HepG2 (cell line): ENCODE measurements around the gene FGF14. TPM values are rescaled to one million over a fixed set of nuclear protein-coding genes. Genes with fewer than 3 reads are reported as not detected.

Experiments
- ATAC-seq: fragments of 200-7000 bp; cut with Tn5 transposase; 3 replicates; pipeline ENCODE4 v1.9.1; 2020; ENCODE audit warnings: mild to moderate bottlenecking, moderate library complexity
- BruUV-seq: library from RNA; stranded (reverse); fragments of 400-500 nt; replicated peaks from 2 replicates; lab custom pipeline; 2021; lab: Mats Ljungman, UMichigan
- CTCF ChIA-PET: fragments of 300-600 bp; formaldehyde crosslinking; extraction: SDS; loops from one replicate; lab custom pipeline; 2021; ENCODE audit warnings: low total read pairs, inconsistent platforms, low intra/inter-chr PET ratio; lab: Yijun Ruan, JAX
- POLR2A ChIA-PET: fragments of 350-600 bp; sonication (Branson Sonifier 250); formaldehyde crosslinking; loops from one replicate; lab custom pipeline; 2020; ENCODE audit warnings: antibody characterized with exemption, inconsistent platforms; lab: Yijun Ruan, JAX
- DNase-seq: peaks from one replicate; pipeline ENCODE4 v3.0.0-alpha.2; 2015; ENCODE audit warnings: low spot score
- FAIRE-seq: peaks from 3 replicates; lab custom pipeline; 2011; peaks lifted over from hg19 to GRCh38; lab: Jason Lieb, UNC
- H2AFZ ChIP-seq: one replicate; pipeline ENCODE4 v1.6.1; 2011; ENCODE audit warnings: low read length, inconsistent platforms
- H3K27ac ChIP-seq: fragments of 300-600 bp; 3 replicates; pipeline ENCODE4 v1.8.0; 2011; ENCODE audit warnings: mixed run types, mild to moderate bottlenecking, mixed read lengths, low read length, inconsistent platforms; ENCODE audit not compliant: insufficient read depth; ENCODE audit errors: extremely low read length
- H3K27me3 ChIP-seq, 2 experiments: fragments of 200-600 bp in 1 of 2; 2 replicates in 1 of 2; 3 replicates in 1 of 2; pipeline versions ENCODE4 v1.6.0 to v1.8.0; 2011; ENCODE audit warnings: low read length in 2 of 2, mild to moderate bottlenecking in 2 of 2, moderate library complexity in 2 of 2, inconsistent platforms in 1 of 2; ENCODE audit not compliant: insufficient read depth in 2 of 2, control insufficient read depth in 1 of 2
- H3K36me3 ChIP-seq, 2 experiments: fragments of 200-600 bp in 1 of 2; replicated peaks in 1 of 2; 2 replicates in 1 of 2; 3 replicates in 1 of 2; pipeline versions ENCODE4 v1.5.1 to v1.8.0; 2011; ENCODE audit warnings: low read length in 2 of 2, inconsistent platforms in 1 of 2; ENCODE audit not compliant: insufficient read depth in 2 of 2, control insufficient read depth in 1 of 2
- H3K4me1 ChIP-seq: 2 replicates; pipeline ENCODE4 v1.5.1; 2012; ENCODE audit warnings: low read length, inconsistent platforms; ENCODE audit not compliant: insufficient read depth
- H3K4me2 ChIP-seq: 2 replicates; pipeline ENCODE4 v1.6.0; 2011; ENCODE audit warnings: low read depth, low read length, inconsistent platforms
- H3K4me3 ChIP-seq, 3 experiments: fragments of 200-600 bp in 1 of 3; sonication (generic), shearing (Covaris generic) in 1 of 3; replicated peaks in 1 of 3; 2 replicates each; pipeline ENCODE4 v1.5.1; 2011 to 2016; ENCODE audit warnings: low read length in 3 of 3, inconsistent platforms in 2 of 3, low read depth in 2 of 3, mild to moderate bottlenecking in 2 of 3, control low read depth in 1 of 3, mixed read lengths in 1 of 3; ENCODE audit not compliant: insufficient read depth in 1 of 3
- H3K79me2 ChIP-seq: one replicate; pipeline ENCODE4 v1.6.1; 2011; ENCODE audit warnings: low read length, inconsistent platforms; ENCODE audit not compliant: insufficient read depth
- H3K9ac ChIP-seq: 2 replicates; pipeline ENCODE4 v1.6.0; 2011; ENCODE audit warnings: mild to moderate bottlenecking, low read depth, low read length, inconsistent platforms; ENCODE audit not compliant: insufficient read depth
- H3K9me3 ChIP-seq: 2 replicates; pipeline ENCODE4 v1.5.1; 2012; ENCODE audit warnings: mild to moderate bottlenecking, low read length
- H4K20me1 ChIP-seq: 2 replicates; pipeline ENCODE4 v1.6.0; 2011; ENCODE audit warnings: inconsistent platforms, mild to moderate bottlenecking, low read length, moderate library complexity; ENCODE audit not compliant: insufficient read depth
- ARID2 ChIP-seq: sonication (generic); formaldehyde crosslinking; IDR thresholded peaks from 2 replicates; pipeline ENCODE4 v1.8.1; 2022; ENCODE audit warnings: mild to moderate bottlenecking, missing genetic modification reagents, borderline replicate concordance
- ATM ChIP-seq: fragments of 450-650 bp; IDR thresholded peaks from 2 replicates; pipeline ENCODE4 v1.7.1; 2017; ENCODE audit warnings: mild to moderate bottlenecking, borderline replicate concordance
- GATA4 ChIP-seq: sonication (generic); IDR thresholded peaks from 2 replicates; pipeline ENCODE4 v1.6.1; 2016; ENCODE audit warnings: antibody characterized with exemption, low read depth, borderline replicate concordance
- SMC3 ChIP-seq: IDR thresholded peaks from 2 replicates; pipeline ENCODE4 v1.6.1; 2011; ENCODE audit warnings: low read length, improper control_type of control experiment
- THYN1 ChIP-seq: sonication (generic); formaldehyde crosslinking; IDR thresholded peaks from 2 replicates; pipeline ENCODE4 v1.8.1; 2023; ENCODE audit warnings: low read depth, mild to moderate bottlenecking, moderate library complexity, missing genetic modification reagents, borderline replicate concordance
- ZBTB20 ChIP-seq: sonication (generic); formaldehyde crosslinking; IDR thresholded peaks from 2 replicates; pipeline ENCODE4 v1.8.1; 2023; ENCODE audit warnings: missing genetic modification reagents, low read depth, mild to moderate bottlenecking, borderline replicate concordance
- WGBS: methylation state at CpG from one replicate; pipeline ENCODE4 v1.1.6; 2017; ENCODE audit warnings: low lambda C conversion rate; 5-methylcytosine and 5-hydroxymethylcytosine counted together
- in situ Hi-C: cut with HindIII; loops from 2 replicates; pipeline ENCODE4 v1.10.0; 2017; ENCODE audit warnings: low pct_unique_long_range_greater_than_20kb; ENCODE audit not compliant: extremely low pct_ligation_motif_present
- intact Hi-C: fragments of 100-400 bp; cut with micrococcal nuclease; formaldehyde crosslinking; loops from one replicate; pipeline ENCODE4 v1.10.0; 2022; ENCODE audit not compliant: unreplicated experiment
- polyA plus RNA-seq, 8 experiments: library from polyadenylated mRNA; depleted of rRNA in 3 of 8; stranded (reverse) in 7 of 8; unstranded in 1 of 8; fragments of >200 nt; fragmentation: Illumina TruSeq in 4 of 8; extraction: Trizol in 4 of 8; gene quantifications; 2 replicates each; pipeline versions ENCODE4 v1.2.1 to v1.2.3, GENCODE V29; 2011 to 2016; ENCODE audit warnings: low read depth in 4 of 8, missing spikeins in 1 of 8, mixed read lengths in 1 of 8; ENCODE audit not compliant: insufficient read depth in 1 of 8
- total RNA-seq, 5 experiments: library from RNA; depleted of rRNA; stranded (reverse); fragments of >200 nt; fragmentation: Illumina TruSeq; extraction: Trizol; gene quantifications; 2 replicates each; pipeline ENCODE4 v1.2.3, GENCODE V29; 2016; ENCODE audit warnings: low read depth in 1 of 5
- TF ChIP-seq, protein P1 (sequence below): sonication (generic); formaldehyde crosslinking; IDR thresholded peaks from 2 replicates; pipeline ENCODE4 v1.4.0; 2020; ENCODE audit warnings: missing genetic modification reagents
- TF ChIP-seq, protein P2 (sequence below): conservative IDR thresholded peaks from 2 replicates; pipeline ENCODE4 v1.6.1; 2018; ENCODE audit warnings: missing genetic modification reagents
- TF ChIP-seq, protein P3 (sequence below): sonication (generic); formaldehyde crosslinking; IDR thresholded peaks from 2 replicates; pipeline ENCODE4 v1.5.0; 2020; ENCODE audit warnings: missing genetic modification reagents
- TF ChIP-seq, protein P4 (sequence below): sonication (generic); formaldehyde crosslinking; IDR thresholded peaks from 2 replicates; pipeline ENCODE4 v1.4.0; 2020; ENCODE audit warnings: missing genetic modification reagents; ENCODE audit errors: not compliant biosample characterization

Gene FGF14
- total and polyA plus RNA-seq, 2 of the 13 experiments (the other 11 are each of a cell fraction or from before 2014, with no cell fraction given): not detected

DNA sequence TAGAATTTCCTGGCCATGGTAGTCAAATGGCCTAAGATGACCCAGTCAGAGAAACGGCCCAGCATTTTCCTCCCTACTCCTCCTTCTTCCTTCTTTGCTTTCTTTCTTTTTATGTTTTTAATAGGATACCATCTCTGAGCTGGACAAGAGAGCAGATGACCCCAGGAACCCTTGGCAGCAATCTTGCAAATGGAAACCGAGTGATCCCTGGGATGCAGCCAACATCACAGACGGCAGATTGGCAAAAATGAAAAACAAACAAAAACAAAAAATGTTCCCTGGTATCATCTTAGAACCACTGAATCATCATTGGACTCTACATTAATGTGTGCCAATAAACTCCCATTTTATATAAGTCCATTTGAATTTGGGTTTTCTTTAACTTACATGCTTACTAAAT, 424.4 kb downstream of the FGF14 start:
- BruUV-seq: no TSS peak
- WGBS: 1% methylated on average over 3 of the region's 3 CpGs

More for the DNA sequence above, 424.4 kb downstream of the FGF14 start:
- H3K27ac ChIP-seq: no peak overlapping the region
- no peak overlapping the region for H2AFZ ChIP-seq
- H4K20me1 ChIP-seq: no peaks in the 10 kb centered on the region
- H3K27me3 ChIP-seq: no peaks in the 10 kb centered on the region
- TF ChIP-seq GATA4 (no peak), SMC3 (no peak), ARID2 (no peak), THYN1 (CRISPR knock-in tag) (no peak), ZBTB20 (CRISPR knock-in tag) (no peak), ATM (no peak)
- TF ChIP-seq, protein P1, sequence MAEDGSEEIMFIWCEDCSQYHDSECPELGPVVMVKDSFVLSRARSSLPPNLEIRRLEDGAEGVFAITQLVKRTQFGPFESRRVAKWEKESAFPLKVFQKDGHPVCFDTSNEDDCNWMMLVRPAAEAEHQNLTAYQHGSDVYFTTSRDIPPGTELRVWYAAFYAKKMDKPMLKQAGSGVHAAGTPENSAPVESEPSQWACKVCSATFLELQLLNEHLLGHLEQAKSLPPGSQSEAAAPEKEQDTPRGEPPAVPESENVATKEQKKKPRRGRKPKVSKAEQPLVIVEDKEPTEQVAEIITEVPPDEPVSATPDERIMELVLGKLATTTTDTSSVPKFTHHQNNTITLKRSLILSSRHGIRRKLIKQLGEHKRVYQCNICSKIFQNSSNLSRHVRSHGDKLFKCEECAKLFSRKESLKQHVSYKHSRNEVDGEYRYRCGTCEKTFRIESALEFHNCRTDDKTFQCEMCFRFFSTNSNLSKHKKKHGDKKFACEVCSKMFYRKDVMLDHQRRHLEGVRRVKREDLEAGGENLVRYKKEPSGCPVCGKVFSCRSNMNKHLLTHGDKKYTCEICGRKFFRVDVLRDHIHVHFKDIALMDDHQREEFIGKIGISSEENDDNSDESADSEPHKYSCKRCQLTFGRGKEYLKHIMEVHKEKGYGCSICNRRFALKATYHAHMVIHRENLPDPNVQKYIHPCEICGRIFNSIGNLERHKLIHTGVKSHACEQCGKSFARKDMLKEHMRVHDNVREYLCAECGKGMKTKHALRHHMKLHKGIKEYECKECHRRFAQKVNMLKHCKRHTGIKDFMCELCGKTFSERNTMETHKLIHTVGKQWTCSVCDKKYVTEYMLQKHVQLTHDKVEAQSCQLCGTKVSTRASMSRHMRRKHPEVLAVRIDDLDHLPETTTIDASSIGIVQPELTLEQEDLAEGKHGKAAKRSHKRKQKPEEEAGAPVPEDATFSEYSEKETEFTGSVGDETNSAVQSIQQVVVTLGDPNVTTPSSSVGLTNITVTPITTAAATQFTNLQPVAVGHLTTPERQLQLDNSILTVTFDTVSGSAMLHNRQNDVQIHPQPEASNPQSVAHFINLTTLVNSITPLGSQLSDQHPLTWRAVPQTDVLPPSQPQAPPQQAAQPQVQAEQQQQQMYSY (CRISPR knock-in tag): no peak
- TF ChIP-seq, protein P2, sequence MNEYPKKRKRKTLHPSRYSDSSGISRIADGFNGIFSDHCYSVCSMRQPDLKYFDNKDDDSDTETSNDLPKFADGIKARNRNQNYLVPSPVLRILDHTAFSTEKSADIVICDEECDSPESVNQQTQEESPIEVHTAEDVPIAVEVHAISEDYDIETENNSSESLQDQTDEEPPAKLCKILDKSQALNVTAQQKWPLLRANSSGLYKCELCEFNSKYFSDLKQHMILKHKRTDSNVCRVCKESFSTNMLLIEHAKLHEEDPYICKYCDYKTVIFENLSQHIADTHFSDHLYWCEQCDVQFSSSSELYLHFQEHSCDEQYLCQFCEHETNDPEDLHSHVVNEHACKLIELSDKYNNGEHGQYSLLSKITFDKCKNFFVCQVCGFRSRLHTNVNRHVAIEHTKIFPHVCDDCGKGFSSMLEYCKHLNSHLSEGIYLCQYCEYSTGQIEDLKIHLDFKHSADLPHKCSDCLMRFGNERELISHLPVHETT: no peak
- TF ChIP-seq, protein P3, sequence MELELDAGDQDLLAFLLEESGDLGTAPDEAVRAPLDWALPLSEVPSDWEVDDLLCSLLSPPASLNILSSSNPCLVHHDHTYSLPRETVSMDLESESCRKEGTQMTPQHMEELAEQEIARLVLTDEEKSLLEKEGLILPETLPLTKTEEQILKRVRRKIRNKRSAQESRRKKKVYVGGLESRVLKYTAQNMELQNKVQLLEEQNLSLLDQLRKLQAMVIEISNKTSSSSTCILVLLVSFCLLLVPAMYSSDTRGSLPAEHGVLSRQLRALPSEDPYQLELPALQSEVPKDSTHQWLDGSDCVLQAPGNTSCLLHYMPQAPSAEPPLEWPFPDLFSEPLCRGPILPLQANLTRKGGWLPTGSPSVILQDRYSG: no peak
- TF ChIP-seq, protein P4, sequence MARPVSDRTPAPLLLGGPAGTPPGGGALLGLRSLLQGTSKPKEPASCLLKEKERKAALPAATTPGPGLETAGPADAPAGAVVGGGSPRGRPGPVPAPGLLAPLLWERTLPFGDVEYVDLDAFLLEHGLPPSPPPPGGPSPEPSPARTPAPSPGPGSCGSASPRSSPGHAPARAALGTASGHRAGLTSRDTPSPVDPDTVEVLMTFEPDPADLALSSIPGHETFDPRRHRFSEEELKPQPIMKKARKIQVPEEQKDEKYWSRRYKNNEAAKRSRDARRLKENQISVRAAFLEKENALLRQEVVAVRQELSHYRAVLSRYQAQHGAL: no peak
- no peaks in the 10 kb centered on the region for H3K9me3 ChIP-seq
- FAIRE-seq (no peak), DNase-seq (no peak), ATAC-seq (no peak)
- in situ Hi-C loops: no loop called here
- ChIA-PET CTCF (no interaction called here), POLR2A (no interaction called here)
- H3K4me2 ChIP-seq: no peak overlapping the region
- no peaks in the 10 kb centered on the region for H3K36me3 ChIP-seq
- intact Hi-C loops: no loop called here
- H3K9ac ChIP-seq: no peak overlapping the region
- no peaks in the 10 kb centered on the region for H3K79me2 ChIP-seq
- no peak overlapping the region for H3K4me3 ChIP-seq
- no peaks in the 10 kb centered on the region for H3K4me1 ChIP-seq
